Endodermal cell (in vitro differentiated cells): ENCODE measurements around the gene CDX2. TPM values are rescaled to one million over a fixed set of nuclear protein-coding genes. Genes with fewer than 3 reads are reported as not detected.

Experiments used
- DNase-seq: peaks from one replicate; pipeline ENCODE4 v3.0.0-alpha.2; 2017
- H3K27ac ChIP-seq: 2 replicates; pipeline ENCODE4 v1.5.1; 2013; ENCODE audit warnings: mild to moderate bottlenecking, low read depth, low read length, moderate library complexity
- H3K27me3 ChIP-seq: 2 replicates; pipeline ENCODE4 v1.6.1; 2013; ENCODE audit warnings: mild to moderate bottlenecking, low read length, moderate library complexity; ENCODE audit not compliant: insufficient read depth, control insufficient read depth, poor library complexity, severe bottlenecking
- H3K36me3 ChIP-seq: 2 replicates; pipeline ENCODE4 v1.7.0; 2013; ENCODE audit warnings: mild to moderate bottlenecking, low read length, moderate library complexity; ENCODE audit not compliant: control insufficient read depth, insufficient read depth
- H3K4me1 ChIP-seq: one replicate; pipeline ENCODE4 v1.7.0; 2013; ENCODE audit warnings: low read length; ENCODE audit not compliant: control insufficient read depth, insufficient read depth
- H3K4me3 ChIP-seq: 2 replicates; pipeline ENCODE4 v1.5.1; 2013; ENCODE audit warnings: mild to moderate bottlenecking, low read length, moderate library complexity
- H3K9ac ChIP-seq: 2 replicates; pipeline ENCODE4 v1.6.1; 2013; ENCODE audit warnings: mild to moderate bottlenecking, low read length, moderate library complexity; ENCODE audit not compliant: poor library complexity, severe bottlenecking; ENCODE audit errors: extremely low read depth
- H3K9me3 ChIP-seq: 2 replicates; pipeline ENCODE4 v1.6.1; 2013; ENCODE audit warnings: mild to moderate bottlenecking, low read length, moderate library complexity; ENCODE audit not compliant: control insufficient read depth
- H3K27ac Mint-ChIP-seq: 2 replicates; pipeline ENCODE4 v1.8.0; 2020; ENCODE audit warnings: mixed read lengths
- H3K27me3 Mint-ChIP-seq: 2 replicates; pipeline ENCODE4 v1.8.0; 2021; ENCODE audit warnings: mild to moderate bottlenecking, mixed read lengths; ENCODE audit not compliant: insufficient read depth
- H3K36me3 Mint-ChIP-seq: 2 replicates; pipeline ENCODE4 v1.8.0; 2020; ENCODE audit warnings: low read depth, mixed read lengths
- H3K4me1 Mint-ChIP-seq: 2 replicates; pipeline ENCODE4 v1.8.0; 2020; ENCODE audit warnings: mixed read lengths
- H3K4me3 Mint-ChIP-seq: 2 replicates; pipeline ENCODE4 v1.8.0; 2020; ENCODE audit warnings: mild to moderate bottlenecking, moderate library complexity, mixed read lengths
- H3K9me3 Mint-ChIP-seq: 2 replicates; pipeline ENCODE4 v1.8.0; 2020; ENCODE audit warnings: mild to moderate bottlenecking, mixed read lengths
- CTCF ChIP-seq: fragments of 200-600 bp; sonication (generic); conservative IDR thresholded peaks from 2 replicates; pipeline ENCODE4 v1.5.0; 2021; ENCODE audit warnings: antibody characterized with exemption, mild to moderate bottlenecking
- WGBS, 2 experiments: methylation state at CpG; one replicate each; pipeline versions ENCODE4 v1.1.5 to v1.1.7; 2013; ENCODE audit warnings: missing lambda C conversion rate in 2 of 2, mixed read lengths in 1 of 2; ENCODE audit not compliant: insufficient coverage in 1 of 2, insufficient read length in 1 of 2; 5-methylcytosine and 5-hydroxymethylcytosine counted together
- total RNA-seq, 2 donors: library from RNA; stranded (reverse); fragmentation: NEBNext Ultra II Directional in 1 of 2; extraction: Animal tissue kit (Norgen Biotek cat#: 25700) in 1 of 2; gene quantifications; 2 replicates in 1 of 2; 3 replicates in 1 of 2; pipeline ENCODE4 v1.2.1, GENCODE V29; 2021

CDX2 gene
- total RNA-seq, 2 donors from 2014 or later, result not detected

DNA sequence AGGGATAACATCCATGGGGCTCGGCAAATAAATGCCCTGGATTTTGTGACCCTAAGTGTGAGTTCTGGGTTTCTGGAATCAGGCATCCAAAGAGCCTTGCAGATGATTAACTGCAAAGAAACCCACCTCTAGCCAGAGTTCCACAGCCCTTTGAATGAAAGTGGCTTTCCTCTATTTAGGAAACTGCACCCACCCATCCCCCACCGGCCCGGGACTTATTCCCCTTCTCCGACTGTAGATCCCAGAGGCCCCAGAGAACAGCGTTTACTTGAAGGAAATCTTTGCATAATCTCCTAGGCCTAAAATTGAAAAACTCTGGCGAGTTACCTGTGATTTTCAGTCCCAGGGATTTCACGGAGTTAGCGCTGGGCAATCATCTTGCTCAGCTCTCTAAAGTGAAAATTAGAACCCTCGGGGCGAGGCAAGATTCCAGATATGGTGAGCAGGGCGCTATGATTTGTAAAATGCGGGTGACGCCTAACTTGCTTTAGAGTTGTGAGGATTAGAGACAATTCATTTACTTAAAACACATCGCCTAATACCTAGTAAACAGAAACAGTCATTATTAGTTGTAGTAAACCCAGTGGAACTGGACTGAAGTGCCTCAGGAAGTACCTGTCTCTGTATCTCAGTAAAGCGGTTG, 10.0 kb upstream of the CDX2 start:
- H3K4me3 ChIP-seq, result no peak overlapping the region
- no peaks in the 10 kb centered on the region for H3K9me3 ChIP-seq
- peaks cover 22% of the 10 kb centered on the region for H3K4me1 Mint-ChIP-seq
- no peak overlapping the region for H3K27ac Mint-ChIP-seq
- no peaks in the 10 kb centered on the region for H3K36me3 Mint-ChIP-seq
- H3K27me3 ChIP-seq, result peaks cover 100% of the 10 kb centered on the region
- H3K4me3 Mint-ChIP-seq, result peak overlapping the region; percentile 37
- no peak overlapping the region for H3K9ac ChIP-seq
- no peaks in the 10 kb centered on the region for H3K9me3 Mint-ChIP-seq
- H3K36me3 ChIP-seq, result no peaks in the 10 kb centered on the region
- H3K4me1 ChIP-seq, result peaks cover 6% of the 10 kb centered on the region
- DNase-seq, result peak; percentile 61
- H3K27me3 Mint-ChIP-seq, result peaks cover 100% of the 10 kb centered on the region
- TF ChIP-seq CTCF, result no peak
- WGBS, 2 experiments, result 1 to 5% methylated on average over 7 to 15 of the region's 15 CpGs
- no peak overlapping the region for H3K27ac ChIP-seq

DNA sequence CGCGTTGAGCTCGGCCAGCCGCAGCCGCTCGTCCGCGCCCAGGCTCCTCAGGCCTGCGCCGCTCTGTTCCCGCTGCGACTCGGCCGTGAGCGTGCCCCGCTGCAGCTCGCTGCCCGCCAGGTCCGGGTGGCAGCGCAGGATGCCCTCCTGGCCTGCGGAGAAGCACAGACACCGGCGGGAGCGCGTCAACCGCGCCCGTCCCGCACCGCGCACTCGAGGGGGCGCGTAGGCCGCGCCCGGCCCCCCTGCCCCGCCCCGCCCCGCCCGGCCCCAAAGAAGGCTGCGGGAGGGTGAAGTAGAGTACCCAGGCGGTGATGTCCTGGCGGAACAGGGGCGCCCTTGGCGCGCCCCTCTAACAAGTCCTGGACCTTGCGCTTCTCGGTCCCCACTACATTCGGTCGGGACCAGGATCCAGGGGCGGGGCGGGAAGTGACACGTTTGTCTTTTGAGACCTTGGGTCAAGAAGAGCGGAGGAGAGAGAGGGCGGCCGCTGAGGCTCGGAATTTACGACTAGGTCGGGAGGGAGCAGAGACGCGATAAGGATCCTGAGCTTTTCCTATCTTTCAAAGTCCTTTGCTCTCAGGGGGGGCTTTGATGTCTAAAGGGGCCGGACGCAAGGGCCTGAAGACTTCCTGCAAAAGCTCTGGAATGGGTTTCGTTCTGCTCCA, 9.3 kb upstream of the CDX2 start:
- peak; percentile 83 for DNase-seq
- 0% methylated on average over 20 to 65 of the region's 65 CpGs for WGBS, 2 experiments
- peaks cover 22% of the 10 kb centered on the region for H3K4me1 Mint-ChIP-seq
- H3K4me3 Mint-ChIP-seq, result peak overlapping the region; percentile 37
- H3K27ac ChIP-seq, result no peak overlapping the region
- peaks cover 100% of the 10 kb centered on the region for H3K27me3 Mint-ChIP-seq
- no peak overlapping the region for H3K4me3 ChIP-seq
- no peaks in the 10 kb centered on the region for H3K9me3 ChIP-seq
- H3K9me3 Mint-ChIP-seq, result no peaks in the 10 kb centered on the region
- H3K27me3 ChIP-seq, result peaks cover 100% of the 10 kb centered on the region
- peaks cover 6% of the 10 kb centered on the region for H3K4me1 ChIP-seq
- no peak for TF ChIP-seq CTCF
- no peaks in the 10 kb centered on the region for H3K36me3 Mint-ChIP-seq
- H3K9ac ChIP-seq, result no peak overlapping the region
- no peak overlapping the region for H3K27ac Mint-ChIP-seq
- H3K36me3 ChIP-seq, result no peaks in the 10 kb centered on the region

DNA sequence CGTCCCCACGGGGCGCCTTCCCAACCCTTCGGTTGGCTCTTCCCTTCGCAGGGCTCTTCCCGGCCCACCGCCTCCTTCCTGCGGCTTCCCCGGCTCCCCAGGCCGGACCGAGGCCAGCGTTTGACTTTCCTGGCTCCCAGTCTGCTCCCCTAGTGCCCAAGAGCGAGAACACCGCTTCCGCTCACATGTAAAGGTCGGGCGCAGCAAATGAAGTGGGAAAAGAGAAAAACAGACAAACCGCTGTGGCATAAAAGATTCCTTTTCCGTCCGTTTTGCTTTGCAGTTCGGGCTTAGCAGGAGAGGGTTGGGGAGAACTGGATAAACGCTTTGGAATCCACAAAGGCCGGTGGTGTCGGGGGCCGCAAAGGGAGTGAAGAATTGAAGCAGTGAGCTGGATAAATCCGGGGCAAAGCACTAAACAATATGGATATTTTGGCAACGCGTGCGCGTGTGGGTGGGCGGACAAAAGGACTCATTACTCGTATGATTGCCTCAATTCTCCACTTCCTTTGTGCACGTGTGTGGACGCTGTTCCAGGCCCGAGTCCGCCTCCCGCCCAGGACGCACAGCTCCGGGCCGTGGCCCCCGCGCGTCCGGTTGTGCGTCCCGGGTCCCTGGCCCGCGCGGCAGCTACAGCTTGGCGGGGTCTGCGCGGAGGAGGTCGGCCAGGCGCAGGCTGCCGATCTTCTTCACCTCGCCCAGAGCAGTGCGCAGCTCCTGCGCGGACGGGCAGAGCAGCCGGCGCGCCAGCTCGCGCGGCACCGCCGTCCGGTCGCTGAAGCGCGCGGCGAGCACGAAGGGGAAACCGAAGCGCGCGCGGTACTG, 8.6 kb upstream of the CDX2 start:
- peaks cover 100% of the 10 kb centered on the region for H3K27me3 ChIP-seq
- H3K9me3 ChIP-seq, result no peaks in the 10 kb centered on the region
- TF ChIP-seq CTCF, result peak; percentile 40
- H3K9me3 Mint-ChIP-seq, result no peaks in the 10 kb centered on the region
- H3K4me3 Mint-ChIP-seq, result peak overlapping the region; percentile 10
- H3K4me1 ChIP-seq, result peaks cover 6% of the 10 kb centered on the region
- H3K36me3 ChIP-seq, result no peaks in the 10 kb centered on the region
- peaks cover 100% of the 10 kb centered on the region for H3K27me3 Mint-ChIP-seq
- H3K9ac ChIP-seq, result no peak overlapping the region
- 1 to 3% methylated on average over 31 to 80 of the region's 80 CpGs for WGBS, 2 experiments
- peak; percentile 85 for DNase-seq
- no peak overlapping the region for H3K27ac ChIP-seq
- H3K27ac Mint-ChIP-seq, result no peak overlapping the region
- H3K4me1 Mint-ChIP-seq, result peaks cover 22% of the 10 kb centered on the region
- H3K36me3 Mint-ChIP-seq, result no peaks in the 10 kb centered on the region
- H3K4me3 ChIP-seq, result no peak overlapping the region
